ENCODE results near the gene SERPINA4. TPM values are rescaled to one million over a fixed set of nuclear protein-coding genes. Genes with fewer than 3 reads are reported as not detected.
"Not testable (repeated sequence)": the region's sequence is repeated elsewhere in the genome, so short reads cannot be mapped to it uniquely, and the experiment has no call there.

Gene SERPINA4
- total and polyA plus RNA-seq, 2 donors (not counting 1 experiment from before 2014, with no cell fraction given), result not detected

DNA sequence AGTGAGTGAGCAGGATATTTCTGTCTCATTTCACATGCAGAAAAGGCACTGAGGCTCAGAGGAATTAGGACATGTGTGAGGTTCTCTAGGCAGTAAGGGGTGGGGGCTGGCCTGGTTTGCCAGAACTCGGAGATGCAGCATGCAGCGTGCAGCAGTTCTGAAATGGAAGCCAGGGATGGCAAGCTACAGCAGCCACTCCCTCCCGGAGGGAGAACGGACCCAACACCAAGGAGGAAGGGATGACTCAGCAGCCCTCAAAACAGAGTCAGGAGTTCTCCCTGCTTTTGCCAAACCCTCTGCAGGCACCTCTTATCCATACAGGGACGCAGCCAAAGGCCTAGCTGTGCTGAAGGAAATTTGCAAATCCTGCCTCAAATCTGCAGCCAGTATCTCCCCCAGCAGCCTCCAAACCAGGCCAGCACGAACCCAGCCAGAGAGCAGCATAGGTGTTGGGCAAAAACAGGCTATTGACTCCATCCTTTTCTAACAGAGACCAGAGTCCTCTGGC lies 40.7 kb downstream of the SERPINA4 start:
- H3K4me3 ChIP-seq (replicated peaks in 1 of 4; ENCODE audit: control extremely low read depth in 1 of 4, insufficient read depth in 1 of 4, low read depth in 3 of 4, low read length in 4 of 4), result no peak overlapping the region
- H3K4me2 ChIP-seq (ENCODE audit: extremely low read depth, insufficient read depth, low read length), result peak overlapping the region; percentile 62
- TF ChIP-seq EZH2 (IDR thresholded peaks at IDR 0.05; ENCODE audit: low read length, missing control alignments), result no peak
- TF ChIP-seq, protein P1, sequence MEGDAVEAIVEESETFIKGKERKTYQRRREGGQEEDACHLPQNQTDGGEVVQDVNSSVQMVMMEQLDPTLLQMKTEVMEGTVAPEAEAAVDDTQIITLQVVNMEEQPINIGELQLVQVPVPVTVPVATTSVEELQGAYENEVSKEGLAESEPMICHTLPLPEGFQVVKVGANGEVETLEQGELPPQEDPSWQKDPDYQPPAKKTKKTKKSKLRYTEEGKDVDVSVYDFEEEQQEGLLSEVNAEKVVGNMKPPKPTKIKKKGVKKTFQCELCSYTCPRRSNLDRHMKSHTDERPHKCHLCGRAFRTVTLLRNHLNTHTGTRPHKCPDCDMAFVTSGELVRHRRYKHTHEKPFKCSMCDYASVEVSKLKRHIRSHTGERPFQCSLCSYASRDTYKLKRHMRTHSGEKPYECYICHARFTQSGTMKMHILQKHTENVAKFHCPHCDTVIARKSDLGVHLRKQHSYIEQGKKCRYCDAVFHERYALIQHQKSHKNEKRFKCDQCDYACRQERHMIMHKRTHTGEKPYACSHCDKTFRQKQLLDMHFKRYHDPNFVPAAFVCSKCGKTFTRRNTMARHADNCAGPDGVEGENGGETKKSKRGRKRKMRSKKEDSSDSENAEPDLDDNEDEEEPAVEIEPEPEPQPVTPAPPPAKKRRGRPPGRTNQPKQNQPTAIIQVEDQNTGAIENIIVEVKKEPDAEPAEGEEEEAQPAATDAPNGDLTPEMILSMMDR (conservative IDR thresholded peaks at IDR 0.05 in 1 of 2, IDR thresholded peaks at IDR 0.05 in 1 of 2; ENCODE audit: low read depth in 1 of 2, low read length in 2 of 2), result no peak
- H3K36me3 ChIP-seq (ENCODE audit: control insufficient read depth, insufficient read depth, low read length), result no peaks in the 10 kb centered on the region
- H3K27me3 ChIP-seq (ENCODE audit: control insufficient read depth, insufficient read depth, low read length), result no peaks in the 10 kb centered on the region
- no peaks in the 10 kb centered on the region for H3K79me2 ChIP-seq (ENCODE audit: control insufficient read depth, insufficient read depth, low read length)
- H3K4me1 ChIP-seq (ENCODE audit: control insufficient read depth, extremely low read depth, insufficient read depth, low read length), result peaks cover 15% of the 10 kb centered on the region
- H4K20me1 ChIP-seq (ENCODE audit: control insufficient read depth, extremely low read depth, insufficient read depth, low read length), result no peaks in the 10 kb centered on the region
- no peaks in the 10 kb centered on the region for H3K9me3 ChIP-seq (ENCODE audit: control insufficient read depth, insufficient read depth, low read depth, low read length)
- DNase-seq (ENCODE audit: low read depth in 2 of 2), result peak; percentile 96
- H2AFZ ChIP-seq (ENCODE audit: low read length), result peak overlapping the region; percentile 52
- no peak overlapping the region for H3K9ac ChIP-seq (ENCODE audit: insufficient read depth, low read length)
- H3K27ac ChIP-seq (ENCODE audit: insufficient read depth, low read length), result peak overlapping the region; percentile 49

DNA sequence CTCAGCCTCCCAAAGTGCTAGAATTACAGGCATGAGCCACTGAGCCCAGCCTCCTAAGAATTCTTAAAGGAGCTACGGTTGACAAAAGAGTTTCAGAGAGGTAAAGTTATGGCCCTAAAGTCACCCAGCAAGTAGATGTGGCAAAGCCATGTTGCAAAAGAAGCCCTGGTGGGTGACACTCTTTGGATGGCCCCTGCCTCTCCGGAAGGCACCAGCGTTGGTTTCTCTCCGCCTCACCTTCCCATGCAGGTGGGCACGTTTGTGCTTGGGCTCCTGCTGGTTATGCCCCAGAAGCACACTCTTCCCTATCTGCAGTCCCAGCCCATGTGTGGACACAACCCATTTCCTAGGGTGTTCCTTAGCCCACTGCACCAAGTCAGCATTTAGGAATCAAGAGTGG lies 41.5 kb downstream of the SERPINA4 start:
- no peaks in the 10 kb centered on the region for H3K36me3 ChIP-seq (ENCODE audit: control insufficient read depth, insufficient read depth, low read length)
- H3K4me1 ChIP-seq (ENCODE audit: control insufficient read depth, extremely low read depth, insufficient read depth, low read length), result peaks cover 15% of the 10 kb centered on the region
- H4K20me1 ChIP-seq (ENCODE audit: control insufficient read depth, extremely low read depth, insufficient read depth, low read length), result no peaks in the 10 kb centered on the region
- H3K9me3 ChIP-seq (ENCODE audit: control insufficient read depth, insufficient read depth, low read depth, low read length), result no peaks in the 10 kb centered on the region
- H3K9ac ChIP-seq (ENCODE audit: insufficient read depth, low read length), result no peak overlapping the region
- no peak overlapping the region for H2AFZ ChIP-seq (ENCODE audit: low read length)
- no peaks in the 10 kb centered on the region for H3K79me2 ChIP-seq (ENCODE audit: control insufficient read depth, insufficient read depth, low read length)
- H3K4me3 ChIP-seq (replicated peaks in 1 of 4; ENCODE audit: control extremely low read depth in 1 of 4, insufficient read depth in 1 of 4, low read depth in 3 of 4, low read length in 4 of 4), result no peak overlapping the region
- H3K4me2 ChIP-seq (ENCODE audit: extremely low read depth, insufficient read depth, low read length), result no peak overlapping the region
- H3K27ac ChIP-seq (ENCODE audit: insufficient read depth, low read length), result no peak overlapping the region
- no peak for DNase-seq (ENCODE audit: low read depth in 2 of 2)
- no peaks in the 10 kb centered on the region for H3K27me3 ChIP-seq (ENCODE audit: control insufficient read depth, insufficient read depth, low read length)
- no peak for TF ChIP-seq EZH2 (IDR thresholded peaks at IDR 0.05; ENCODE audit: low read length, missing control alignments)
- TF ChIP-seq, protein P1 (conservative IDR thresholded peaks at IDR 0.05 in 1 of 2, IDR thresholded peaks at IDR 0.05 in 1 of 2; ENCODE audit: low read depth in 1 of 2, low read length in 2 of 2), result no peak

DNA sequence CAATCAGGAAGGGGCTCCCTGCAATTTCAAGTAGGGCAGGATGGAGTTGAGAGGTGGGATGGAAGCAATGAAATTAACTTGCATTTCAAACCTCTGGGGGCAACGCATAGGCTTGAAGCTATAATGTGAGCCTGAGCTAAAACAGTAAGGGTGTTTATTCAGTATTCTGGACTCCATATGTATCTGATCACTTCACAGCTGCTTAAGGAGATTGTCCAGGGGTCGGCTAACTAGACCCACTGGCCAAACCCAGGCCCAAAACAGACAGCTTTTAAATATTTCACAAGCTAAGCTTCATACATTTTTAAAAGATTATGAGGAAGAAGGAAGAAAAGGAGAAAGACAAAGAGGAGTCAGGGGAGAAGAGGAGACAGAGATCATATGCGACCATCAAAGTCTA lies 44.1 kb downstream of the SERPINA4 start:
- H3K27me3 ChIP-seq (ENCODE audit: control insufficient read depth, insufficient read depth, low read length), result no peaks in the 10 kb centered on the region
- H3K9ac ChIP-seq (ENCODE audit: insufficient read depth, low read length), result no peak overlapping the region
- no peak for TF ChIP-seq EZH2 (IDR thresholded peaks at IDR 0.05; ENCODE audit: low read length, missing control alignments)
- TF ChIP-seq, protein P1 (conservative IDR thresholded peaks at IDR 0.05 in 1 of 2, IDR thresholded peaks at IDR 0.05 in 1 of 2; ENCODE audit: low read depth in 1 of 2, low read length in 2 of 2), result no peak
- no peak overlapping the region for H2AFZ ChIP-seq (ENCODE audit: low read length)
- no peaks in the 10 kb centered on the region for H3K9me3 ChIP-seq (ENCODE audit: control insufficient read depth, insufficient read depth, low read depth, low read length)
- no peak overlapping the region for H3K27ac ChIP-seq (ENCODE audit: insufficient read depth, low read length)
- H3K79me2 ChIP-seq (ENCODE audit: control insufficient read depth, insufficient read depth, low read length), result no peaks in the 10 kb centered on the region
- peak in 1 of 2 donors; percentile 32 for DNase-seq (ENCODE audit: low read depth in 2 of 2)
- no peaks in the 10 kb centered on the region for H4K20me1 ChIP-seq (ENCODE audit: control insufficient read depth, extremely low read depth, insufficient read depth, low read length)
- no peak overlapping the region for H3K4me3 ChIP-seq (replicated peaks in 1 of 4; ENCODE audit: control extremely low read depth in 1 of 4, insufficient read depth in 1 of 4, low read depth in 3 of 4, low read length in 4 of 4)
- H3K36me3 ChIP-seq (ENCODE audit: control insufficient read depth, insufficient read depth, low read length), result no peaks in the 10 kb centered on the region
- peaks cover 13% of the 10 kb centered on the region for H3K4me1 ChIP-seq (ENCODE audit: control insufficient read depth, extremely low read depth, insufficient read depth, low read length)
- no peak overlapping the region for H3K4me2 ChIP-seq (ENCODE audit: extremely low read depth, insufficient read depth, low read length)

DNA sequence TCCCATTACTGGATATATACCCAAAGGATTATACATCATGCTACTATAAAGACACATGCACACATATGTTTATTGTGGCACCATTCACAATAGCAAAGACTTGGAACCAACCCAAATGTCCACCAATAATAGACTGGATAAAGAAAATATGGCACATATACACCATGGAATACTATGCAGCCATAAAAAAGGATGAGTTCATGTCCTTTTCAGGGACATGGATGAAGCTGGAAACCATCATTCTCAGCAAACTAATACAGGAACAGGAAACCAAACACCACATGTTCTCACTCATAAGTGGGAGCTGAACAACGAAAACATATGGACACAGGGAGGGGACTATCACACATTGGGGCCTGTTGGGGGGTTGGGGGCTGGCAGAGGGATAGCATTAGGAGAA lies 47.7 kb downstream of the SERPINA4 start:
- H3K79me2 ChIP-seq (ENCODE audit: control insufficient read depth, insufficient read depth, low read length); H3K27ac ChIP-seq (ENCODE audit: insufficient read depth, low read length); H3K4me1 ChIP-seq (ENCODE audit: control insufficient read depth, extremely low read depth, insufficient read depth, low read length); H4K20me1 ChIP-seq (ENCODE audit: control insufficient read depth, extremely low read depth, insufficient read depth, low read length); DNase-seq (ENCODE audit: low read depth in 2 of 2); H3K9me3 ChIP-seq (ENCODE audit: control insufficient read depth, insufficient read depth, low read depth, low read length); H3K4me3 ChIP-seq (replicated peaks in 1 of 4; ENCODE audit: control extremely low read depth in 1 of 4, insufficient read depth in 1 of 4, low read depth in 3 of 4, low read length in 4 of 4); H2AFZ ChIP-seq (ENCODE audit: low read length); H3K4me2 ChIP-seq (ENCODE audit: extremely low read depth, insufficient read depth, low read length); H3K9ac ChIP-seq (ENCODE audit: insufficient read depth, low read length); H3K27me3 ChIP-seq (ENCODE audit: control insufficient read depth, insufficient read depth, low read length); H3K36me3 ChIP-seq (ENCODE audit: control insufficient read depth, insufficient read depth, low read length): not testable (repeated sequence)

All from fibroblast of lung (primary cell).